SKM-1 (cell line): Measurements from ENCODE around the gene GRID2.
A peak's percentile ranks its signal among the peaks of the same experiment; 100 is the strongest.

Experiments used
- DNase-seq: peaks from one replicate; lab custom pipeline; 2025; ENCODE audit not compliant: unreplicated experiment; lab: John Stamatoyannopoulos, UW

GRID2 gene

DNA sequence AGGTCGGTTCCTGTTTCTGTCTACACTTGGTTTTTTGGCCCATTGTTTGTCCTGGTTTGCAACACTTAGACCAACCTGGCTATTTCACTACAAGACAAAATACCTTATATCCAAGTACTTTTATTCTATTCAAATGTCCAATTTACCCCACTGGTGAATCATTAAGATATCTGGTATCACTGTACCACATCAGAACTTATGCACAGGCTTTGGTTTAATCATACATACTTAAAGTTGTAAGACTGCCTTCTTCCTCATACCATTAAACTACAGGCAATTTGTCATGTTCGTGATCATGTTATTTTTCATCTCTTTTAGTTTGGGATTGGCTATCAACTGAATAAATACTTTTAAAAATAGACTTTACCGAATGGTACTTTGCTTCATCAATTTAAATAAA is 1471.8 kb downstream of the GRID2 start:
- DNase-seq: no peak

GRCh38 chr4:93776386-93777080 is 1472.8 kb downstream of the GRID2 start:
- no peak for DNase-seq

DNA sequence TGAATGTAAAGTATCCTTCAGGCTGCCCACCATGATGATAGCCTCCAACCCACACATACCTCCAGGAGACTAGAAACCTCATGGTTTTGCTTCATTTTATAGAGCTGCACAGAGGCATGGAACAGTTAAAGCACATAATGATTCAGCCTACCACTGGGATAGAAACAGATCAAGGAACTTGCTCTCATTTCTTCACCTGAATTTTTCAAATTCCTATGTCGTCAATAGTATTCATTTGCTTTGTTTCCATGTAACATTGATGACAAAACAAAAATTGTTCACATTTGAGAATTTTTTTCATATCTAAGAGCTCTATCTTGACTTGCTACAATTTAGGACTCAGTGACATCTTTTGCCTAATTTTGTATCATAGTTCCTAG is 1473.3 kb downstream of the GRID2 start:
- DNase-seq: no peak

DNA sequence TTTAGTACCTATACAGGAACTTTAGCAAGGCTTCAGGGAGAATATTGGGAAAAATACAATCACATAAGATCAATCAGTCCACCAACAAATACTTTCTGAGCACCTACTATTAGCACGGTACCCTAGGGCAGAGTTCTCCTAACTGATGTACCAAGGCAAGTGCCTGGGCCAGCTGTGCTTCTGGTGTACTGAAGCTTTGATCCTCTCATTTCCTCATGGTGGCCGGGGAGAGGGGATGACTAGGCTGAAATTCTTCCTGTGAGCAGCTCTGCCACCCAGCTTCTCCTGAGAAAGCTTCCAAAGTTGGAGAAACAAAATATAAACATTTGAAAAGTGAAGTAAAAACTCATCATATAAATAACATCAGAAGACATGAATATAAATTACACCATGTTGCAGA is 1475.5 kb downstream of the GRID2 start:
- DNase-seq: no peak

DNA sequence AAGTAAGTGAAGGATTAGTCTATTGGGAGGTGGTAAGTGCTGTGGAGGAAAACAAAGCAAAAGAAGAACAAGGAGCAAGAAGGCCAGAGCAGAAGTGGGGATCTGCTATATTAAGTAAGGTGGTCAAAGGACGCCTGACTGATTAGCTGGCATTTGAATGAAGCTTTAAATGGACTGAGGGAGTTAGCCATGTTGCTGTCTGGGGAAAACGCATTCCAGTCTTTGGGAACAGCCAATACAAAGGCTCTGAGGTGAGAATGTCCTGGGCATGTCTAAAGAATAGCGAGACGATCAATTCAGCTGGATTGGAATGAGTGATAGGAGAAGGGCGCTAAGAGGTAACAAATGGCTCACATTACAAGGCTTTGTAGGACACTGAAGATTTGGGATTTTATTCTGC is 1476.3 kb downstream of the GRID2 start:
- DNase-seq: no peak

GRCh38 chr4:93781198-93781597 is 1477.4 kb downstream of the GRID2 start:
- no peak for DNase-seq

- DNase-seq: no peak
Measured at GRCh38 chr4:93786149-93786548, 1482.4 kb downstream of the GRID2 start.

DNA sequence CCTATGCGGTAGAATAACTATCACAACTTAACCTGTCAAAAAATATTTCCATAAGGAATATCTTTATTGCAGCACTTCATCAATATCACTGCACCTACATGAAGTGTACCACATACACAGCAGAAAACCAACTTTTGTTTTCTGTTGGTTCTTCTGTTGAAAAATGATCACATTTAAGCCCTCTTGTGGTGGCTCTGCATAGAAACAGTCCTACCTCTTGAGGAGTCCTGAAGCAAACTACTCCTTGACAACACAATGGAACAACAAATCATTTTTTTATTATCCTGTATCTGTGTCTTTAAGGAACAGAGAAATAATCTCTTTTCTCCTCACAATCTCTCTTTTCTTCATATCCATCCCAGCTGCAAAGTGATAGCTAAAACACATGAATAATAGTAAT is 1484.9 kb downstream of the GRID2 start:
- DNase-seq: peak; percentile 14

DNA sequence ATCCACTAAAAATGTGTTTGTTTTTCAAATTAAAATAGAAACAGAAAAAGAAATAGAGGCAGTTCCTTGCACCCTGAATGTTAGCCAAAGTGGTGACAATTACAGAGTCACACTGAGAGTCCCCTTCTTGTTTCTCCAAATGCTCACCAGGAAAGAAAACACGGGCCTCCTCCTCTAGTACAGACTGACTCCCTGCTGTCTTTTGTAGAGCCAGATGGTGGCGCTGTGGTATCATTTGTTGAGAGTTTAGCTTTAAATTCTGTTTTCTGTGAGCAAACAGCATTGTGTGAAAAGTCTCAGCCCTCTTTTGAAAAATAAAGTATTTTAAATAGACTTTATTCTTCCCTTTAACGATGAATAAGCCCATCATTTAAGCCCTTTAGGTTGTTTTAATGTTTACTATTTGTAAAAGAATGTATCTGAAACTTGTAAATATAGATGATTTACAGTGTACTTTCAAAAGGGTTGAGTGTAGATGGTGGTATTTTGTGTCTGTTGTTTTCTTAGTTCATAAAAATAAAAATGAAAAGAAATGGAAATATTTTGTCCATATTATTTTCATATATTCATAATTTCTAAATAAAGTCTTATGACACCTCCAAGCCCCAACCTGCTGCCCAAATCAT is 1487.9 kb downstream of the GRID2 start:
- DNase-seq: peak; percentile 28

DNA sequence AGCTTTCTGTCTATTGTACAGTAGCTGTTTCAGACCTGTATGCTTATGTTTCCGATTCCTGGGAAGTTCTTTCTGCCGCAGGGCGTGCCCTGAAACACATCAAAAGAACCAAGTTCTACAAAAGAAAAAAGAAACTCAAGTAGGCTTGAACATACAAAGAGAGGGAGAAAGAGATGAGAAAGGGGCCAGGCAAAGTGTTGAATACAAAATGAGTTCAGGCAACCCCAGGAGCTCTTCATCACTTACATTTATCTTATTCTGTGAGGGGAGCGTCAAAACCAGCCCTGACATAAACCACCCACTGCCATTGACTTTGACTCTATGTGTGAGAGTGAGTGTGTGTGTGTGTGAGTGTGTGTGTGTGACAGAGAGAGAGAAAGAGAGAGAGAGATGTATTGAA is 1498.3 kb downstream of the GRID2 start:
- DNase-seq: no peak

DNA sequence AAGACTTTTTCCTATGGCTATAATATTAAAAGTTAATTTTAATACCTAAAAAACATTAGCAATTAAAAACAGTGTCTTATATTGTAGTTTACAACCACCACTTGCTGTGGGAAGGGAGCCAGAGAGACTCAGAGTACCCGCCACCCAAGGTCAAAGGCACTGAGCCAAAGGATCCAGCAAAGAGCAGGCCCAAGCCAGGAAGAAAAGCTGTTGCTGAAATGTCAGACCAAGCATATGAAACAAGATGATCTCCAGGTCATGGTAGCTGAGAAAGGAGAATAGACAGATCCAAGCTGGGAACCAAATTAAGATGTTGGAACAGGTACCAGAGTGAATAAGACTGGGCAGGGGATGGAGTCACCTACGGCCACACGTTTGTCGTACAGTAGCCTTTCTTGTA is 1506.0 kb downstream of the GRID2 start:
- DNase-seq: no peak

DNA sequence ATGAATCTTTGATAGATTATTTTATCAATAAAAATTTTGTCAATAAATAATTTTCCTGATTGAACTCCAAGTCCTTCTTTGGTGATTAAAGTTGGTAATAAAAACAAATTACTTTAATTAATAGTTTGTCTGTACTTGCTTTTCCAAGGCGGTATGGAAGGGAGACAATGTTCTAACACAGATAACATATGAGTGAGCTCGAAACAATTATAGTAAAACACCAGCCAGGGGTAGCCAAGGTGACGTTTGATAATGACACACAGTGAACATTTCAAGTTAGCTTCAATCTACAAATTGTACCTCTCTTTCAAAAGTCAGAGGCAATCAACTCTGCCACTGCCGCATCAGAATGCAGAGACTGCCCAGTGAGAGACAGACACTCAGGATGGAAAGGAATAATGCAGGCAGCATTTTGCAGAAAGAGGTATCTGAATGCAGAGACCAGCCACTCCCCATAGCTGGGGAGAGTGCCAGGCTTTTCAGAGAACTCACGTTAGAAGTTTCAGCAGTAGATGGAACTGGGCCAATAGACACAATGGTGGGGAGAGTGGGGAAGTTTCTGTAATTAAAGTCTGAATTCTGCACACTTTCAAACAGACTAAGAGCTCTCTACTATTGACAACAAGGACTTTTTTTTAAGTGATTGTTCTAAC is 1506.7 kb downstream of the GRID2 start:
- DNase-seq: no peak

- no peak for DNase-seq
Measured at GRCh38 chr4:93813092-93813491, 1509.3 kb downstream of the GRID2 start.

- no peak for DNase-seq
Measured at GRCh38 chr4:93814141-93814540, 1510.4 kb downstream of the GRID2 start.

DNA sequence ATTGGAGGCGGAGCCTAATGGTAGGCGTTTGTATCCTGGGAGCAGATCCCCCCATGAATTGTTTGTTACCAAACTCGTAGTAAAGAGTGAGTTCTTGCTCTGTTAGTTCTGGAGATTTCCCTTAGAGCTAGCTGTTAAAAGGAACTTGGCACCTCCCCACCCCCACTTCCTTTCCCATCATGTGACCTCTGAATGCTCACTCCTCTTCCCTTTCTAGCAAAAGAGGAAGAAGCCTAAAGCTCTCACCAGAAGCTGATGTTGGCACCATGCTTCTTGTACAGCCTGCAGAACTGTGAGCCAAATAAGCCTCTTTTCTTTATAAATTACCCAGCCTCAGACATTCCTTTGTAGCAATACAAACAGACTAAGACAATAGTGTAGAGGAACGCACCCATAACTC is 1511.0 kb downstream of the GRID2 start:
- DNase-seq: peak; percentile 79
